Vagina (tissue), 2 donors: Measurements from ENCODE around the gene MID1.

Experiments used
- POLR2AphosphoS5 ChIP-seq, 2 donors: sonication (generic); formaldehyde crosslinking; IDR thresholded peaks; one replicate each; pipeline ENCODE4 v1.9.0; 2017; ENCODE audit warnings: antibody characterized with exemption in 2 of 2, mild to moderate bottlenecking in 2 of 2, low read depth in 1 of 2; ENCODE audit not compliant: insufficient read depth in 1 of 2
- TF ChIP-seq, protein P1 (sequence below), 3 experiments: fragments of 450-650 bp in 2 of 3; fragments of 200-600 bp in 1 of 3; sonication (generic) in 1 of 3; IDR thresholded peaks; one replicate each; pipeline ENCODE4 v1.5.1; 2017 to 2019; ENCODE audit warnings: antibody characterized with exemption in 3 of 3, mild to moderate bottlenecking in 2 of 3, moderate library complexity in 2 of 3

GRCh38 chrX:10597871-10598270, 22.5 kb downstream of the MID1 start:
- TF ChIP-seq, protein P1, sequence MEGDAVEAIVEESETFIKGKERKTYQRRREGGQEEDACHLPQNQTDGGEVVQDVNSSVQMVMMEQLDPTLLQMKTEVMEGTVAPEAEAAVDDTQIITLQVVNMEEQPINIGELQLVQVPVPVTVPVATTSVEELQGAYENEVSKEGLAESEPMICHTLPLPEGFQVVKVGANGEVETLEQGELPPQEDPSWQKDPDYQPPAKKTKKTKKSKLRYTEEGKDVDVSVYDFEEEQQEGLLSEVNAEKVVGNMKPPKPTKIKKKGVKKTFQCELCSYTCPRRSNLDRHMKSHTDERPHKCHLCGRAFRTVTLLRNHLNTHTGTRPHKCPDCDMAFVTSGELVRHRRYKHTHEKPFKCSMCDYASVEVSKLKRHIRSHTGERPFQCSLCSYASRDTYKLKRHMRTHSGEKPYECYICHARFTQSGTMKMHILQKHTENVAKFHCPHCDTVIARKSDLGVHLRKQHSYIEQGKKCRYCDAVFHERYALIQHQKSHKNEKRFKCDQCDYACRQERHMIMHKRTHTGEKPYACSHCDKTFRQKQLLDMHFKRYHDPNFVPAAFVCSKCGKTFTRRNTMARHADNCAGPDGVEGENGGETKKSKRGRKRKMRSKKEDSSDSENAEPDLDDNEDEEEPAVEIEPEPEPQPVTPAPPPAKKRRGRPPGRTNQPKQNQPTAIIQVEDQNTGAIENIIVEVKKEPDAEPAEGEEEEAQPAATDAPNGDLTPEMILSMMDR (IDR thresholded peaks at IDR 0.05): no peak
- no peak for TF ChIP-seq POLR2AphosphoS5 (IDR thresholded peaks at IDR 0.05; ENCODE audit: insufficient read depth in 1 of 2, low read depth in 1 of 2)
